Hematopoietic multipotent progenitor cell treated with erythropoietin and hydrocortisone succinate and interleukin-3 and kit ligand, for 17 days (in vitro differentiated cells): Measurements from ENCODE around the gene GDF9.
"Not testable (repeated sequence)": the region's sequence is repeated elsewhere in the genome, so short reads cannot be mapped to it uniquely, and the experiment has no call there.

Experiments used
- DNase-seq: peaks from one replicate; pipeline ENCODE4 v3.0.0-alpha.2; 2015; ENCODE audit warnings: low spot score

The GDF9 gene

GRCh38 chr5:132873119-132873929 is 7.1 kb upstream of the GDF9 start, which contains the start of gene LEAP2:
TSS of gene LEAP2 (plus strand) at chr5:132873668. CDS start at chr5:132873695, 27 bp downstream.
- no peak for DNase-seq

- no peak for DNase-seq
These were observed 6.5 kb upstream of the GDF9 start for GRCh38 chr5:132872788-132873118.

DNA sequence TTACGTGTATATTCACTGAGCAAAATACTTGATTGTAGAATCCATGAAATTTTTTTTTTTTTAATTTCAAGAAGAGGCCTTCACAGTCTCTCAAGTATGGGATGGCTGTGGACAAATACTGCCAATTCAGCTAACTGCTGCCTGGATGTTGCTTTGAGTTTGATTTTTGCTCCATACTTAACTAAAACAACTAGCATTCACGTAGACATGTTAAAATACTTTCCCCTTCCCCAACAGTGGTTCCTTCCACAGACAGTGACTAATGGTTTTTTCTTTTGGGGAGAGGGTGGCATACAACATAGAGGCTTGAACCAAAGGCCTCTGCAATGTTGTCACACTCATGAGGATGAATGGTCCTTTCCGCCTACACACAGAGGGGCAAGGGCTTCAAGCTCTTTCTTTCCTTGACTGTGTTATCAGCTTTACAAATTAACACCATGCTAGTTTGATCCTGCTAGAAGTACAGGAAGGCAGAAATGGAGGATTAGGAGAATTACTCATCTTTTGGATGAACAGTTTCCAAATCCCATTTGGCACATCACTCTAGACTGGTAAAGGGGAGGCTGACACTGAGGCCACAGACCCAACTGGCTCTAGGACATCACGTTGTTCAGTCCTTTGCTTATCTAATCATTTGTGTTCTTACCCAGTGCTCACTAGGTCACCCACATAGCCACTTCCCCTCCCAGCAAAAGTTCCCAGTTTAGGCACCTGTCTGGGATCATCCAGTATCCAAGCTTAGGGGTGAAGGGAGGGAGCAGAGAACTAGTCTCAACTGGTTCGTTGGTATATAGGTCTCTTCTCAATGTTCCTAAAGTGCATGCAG is 5.4 kb upstream of the GDF9 start:
- DNase-seq: no peak

DNA sequence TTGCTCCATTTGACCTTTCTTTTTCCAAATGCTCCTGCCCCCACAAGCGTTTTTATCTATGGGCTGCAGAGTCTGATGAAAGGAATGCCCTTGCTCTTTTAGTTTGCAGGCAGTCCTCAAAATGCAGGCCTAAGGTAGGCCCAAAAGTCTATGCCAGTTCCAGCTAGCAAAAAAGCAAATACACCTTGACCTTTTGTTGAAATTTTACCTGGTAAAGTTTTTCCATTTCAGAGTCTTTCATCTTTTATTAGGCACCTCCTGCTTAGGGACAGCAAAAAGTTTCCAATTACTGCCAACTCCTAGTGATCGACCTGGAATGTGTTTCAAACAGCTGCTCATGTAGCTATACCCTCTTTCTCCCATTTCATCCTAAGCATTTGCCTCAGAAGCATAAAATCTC is 4.5 kb upstream of the GDF9 start:
- no peak for DNase-seq

DNA sequence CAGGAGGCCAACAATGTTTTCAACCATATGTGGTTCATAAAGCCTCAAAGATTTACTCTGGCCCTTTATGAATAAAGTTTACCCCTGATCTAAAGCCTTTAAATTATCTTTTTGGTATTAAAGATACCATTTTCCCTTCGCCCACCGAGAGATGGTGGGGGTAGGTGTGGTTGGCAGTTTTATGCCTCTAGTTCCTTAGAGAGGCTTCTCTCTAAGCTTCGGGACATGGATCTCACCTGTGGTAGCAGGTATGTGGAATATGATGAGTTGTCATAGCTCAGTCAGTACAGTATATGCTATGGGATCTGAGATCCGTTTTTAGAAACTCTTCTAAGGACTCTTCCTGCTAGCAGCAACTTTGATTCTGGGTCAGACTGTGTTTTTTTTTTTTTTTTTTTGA is 2.5 kb upstream of the GDF9 start:
- no peak for DNase-seq

GRCh38 chr5:132867046-132867451 is 780 bp upstream of the GDF9 start:
- DNase-seq: no peak

GRCh38 chr5:132865668-132866341 is 464 bp downstream of the GDF9 start:
- DNase-seq: no peak

- DNase-seq: no peak
These were observed 5.5 kb downstream of the GDF9 start for GRCh38 chr5:132860742-132861141.

DNA sequence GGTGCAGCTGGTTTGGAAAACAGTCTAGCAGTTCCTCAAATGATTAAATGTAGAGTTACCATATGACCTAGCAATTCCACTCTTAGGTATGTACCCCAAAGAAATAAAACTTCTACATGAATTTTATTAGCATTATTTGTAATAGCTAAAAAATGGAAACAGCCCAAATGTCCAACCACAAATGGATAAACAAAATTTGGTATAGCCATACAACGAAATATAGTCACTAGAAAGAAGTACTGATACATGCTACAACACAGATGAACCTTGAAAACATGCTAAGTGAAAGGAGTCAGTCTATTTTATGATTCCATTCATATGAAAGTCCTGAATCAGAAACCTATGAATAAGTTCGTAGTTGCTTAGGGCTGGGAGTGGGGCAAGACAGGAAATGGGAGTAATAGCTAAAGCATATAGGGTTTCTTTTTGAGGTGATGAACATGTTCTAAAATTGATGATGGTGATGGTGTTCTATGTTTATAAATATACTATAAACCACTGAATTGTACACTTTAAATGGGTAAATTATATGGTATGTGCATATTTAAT is 6.3 kb downstream of the GDF9 start:
- DNase-seq: no peak

- no peak for DNase-seq
These were observed 10.3 kb downstream of the GDF9 start for GRCh38 chr5:132856011-132856410.

GRCh38 chr5:132854992-132855391 is 11.3 kb downstream of the GDF9 start:
- DNase-seq: not testable (repeated sequence)

GRCh38 chr5:132854301-132854700 is 12.0 kb downstream of the GDF9 start:
- no peak for DNase-seq

- DNase-seq: no peak
These were observed 12.5 kb downstream of the GDF9 start for GRCh38 chr5:132853790-132854189.

GRCh38 chr5:132853323-132853722 is 12.9 kb downstream of the GDF9 start:
- DNase-seq: no peak

DNA sequence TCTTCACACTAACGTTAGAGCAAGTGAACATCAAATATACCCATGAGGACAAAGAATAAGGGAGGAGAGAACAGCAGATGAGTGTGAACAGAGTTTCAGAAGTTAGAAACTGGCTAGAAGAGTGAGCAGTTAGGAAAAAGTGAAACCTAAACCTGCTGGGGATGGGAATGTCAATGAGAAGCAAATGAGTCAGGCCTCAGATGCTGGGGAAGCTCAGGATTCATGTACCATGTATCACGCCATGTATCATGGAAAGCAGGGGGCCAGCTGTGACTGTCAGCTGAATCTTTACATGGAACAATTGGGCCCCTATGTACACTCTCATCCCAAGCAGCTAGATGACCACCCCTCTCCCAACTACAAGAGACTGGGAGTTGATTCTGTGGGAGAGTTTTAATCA is 16.2 kb downstream of the GDF9 start:
- DNase-seq: no peak

DNA sequence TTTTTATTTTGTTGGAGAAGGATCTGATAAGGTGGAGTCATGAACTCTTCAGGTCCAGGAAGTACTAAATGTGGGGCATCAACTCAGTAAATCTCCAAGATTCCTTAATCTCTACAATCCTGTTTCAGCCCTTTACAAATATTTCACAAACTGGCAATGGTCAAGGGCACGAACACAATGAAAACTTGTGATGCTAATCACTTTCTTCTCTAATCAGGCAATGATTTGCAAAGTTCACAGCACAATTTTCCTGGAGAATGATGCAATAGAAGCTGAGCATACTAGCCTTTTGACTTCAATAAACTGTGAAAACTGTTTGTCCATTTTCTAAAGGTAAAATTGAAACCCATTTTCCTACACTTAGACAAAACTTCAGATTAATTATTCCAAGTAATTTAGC is 16.9 kb downstream of the GDF9 start:
- no peak for DNase-seq

DNA sequence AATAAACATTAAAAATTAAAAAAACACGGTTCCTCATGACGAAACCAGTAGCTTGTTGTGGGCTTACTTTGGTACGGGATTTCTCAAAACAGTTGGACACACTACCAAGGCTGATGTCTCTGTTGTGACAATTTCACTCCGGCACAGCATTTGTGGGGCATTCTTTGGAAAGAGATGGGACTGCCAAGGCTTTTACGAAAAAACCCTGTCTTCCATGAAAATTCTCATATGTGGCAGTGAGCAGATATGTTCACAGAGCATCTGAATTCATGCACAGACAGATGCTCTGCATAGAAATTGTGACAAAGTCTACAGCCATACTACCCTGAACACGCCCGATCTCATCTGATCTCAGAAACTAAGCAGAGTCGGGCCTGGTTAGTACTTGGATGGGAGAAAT is 18.0 kb downstream of the GDF9 start:
- no peak for DNase-seq

- DNase-seq: no peak
These were observed 25.0 kb downstream of the GDF9 start for GRCh38 chr5:132841305-132841704.

DNA sequence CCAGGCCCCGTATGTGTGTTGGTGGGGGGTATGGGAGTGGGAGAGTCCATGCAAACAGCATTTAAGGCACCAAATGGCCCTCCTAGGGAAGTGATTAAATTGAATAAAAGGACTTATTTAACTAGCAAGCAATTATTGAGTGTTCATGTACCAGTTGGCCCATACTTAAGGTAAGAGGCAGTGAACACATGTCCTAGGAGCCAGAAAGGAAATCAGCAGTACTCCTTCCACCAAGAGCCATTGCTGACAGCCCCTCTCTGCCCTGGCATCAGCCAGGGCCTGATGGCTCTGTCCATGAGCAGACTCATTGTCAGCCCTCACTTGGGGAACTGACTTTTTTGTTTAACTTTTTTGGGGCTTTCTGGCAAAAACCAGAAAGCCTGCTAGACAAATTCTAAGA is 25.4 kb downstream of the GDF9 start:
- no peak for DNase-seq

GRCh38 chr5:132840313-132840712 is 26.0 kb downstream of the GDF9 start:
- no peak for DNase-seq

DNA sequence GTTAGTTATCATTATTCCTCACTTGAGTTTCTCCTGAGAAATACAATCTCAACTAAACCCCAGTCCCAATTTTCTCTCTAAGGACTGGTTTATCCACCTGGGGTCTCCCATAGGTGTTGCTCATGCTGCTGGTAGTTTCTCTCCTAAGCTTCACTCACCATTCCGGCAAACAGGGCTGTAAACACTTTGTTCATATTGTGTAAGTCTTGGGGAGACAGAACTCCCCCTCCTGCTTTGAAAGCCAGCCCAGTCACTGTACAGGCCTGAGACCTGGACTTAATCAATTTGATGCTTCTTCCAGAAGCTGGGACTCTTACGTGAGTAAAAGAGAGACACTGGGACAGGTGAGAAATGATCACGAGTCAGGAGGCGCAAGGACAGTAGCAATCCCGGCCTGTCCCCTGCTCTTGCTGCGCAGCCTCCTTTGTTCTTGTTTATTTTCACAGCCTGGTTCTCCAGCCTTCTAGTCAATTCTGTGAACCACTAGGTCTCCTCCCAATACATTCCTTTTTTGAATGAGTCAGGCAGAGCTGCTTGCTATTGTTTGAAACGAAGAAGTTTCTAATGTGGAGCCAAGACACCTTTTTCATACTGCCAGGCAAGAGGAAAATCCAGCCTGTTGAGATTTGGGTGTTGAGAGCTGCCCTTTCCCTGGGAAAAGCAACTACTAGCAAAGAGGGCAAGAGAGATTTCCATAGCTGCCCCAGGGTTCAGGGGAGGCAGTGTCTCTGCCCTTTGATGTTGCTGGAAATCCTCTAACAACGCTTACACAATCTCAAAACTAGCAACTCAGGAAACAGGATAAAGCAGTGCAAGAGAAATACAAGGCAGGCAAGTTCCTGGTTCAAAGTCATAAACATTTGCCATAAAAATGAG is 26.6 kb downstream of the GDF9 start:
- DNase-seq: no peak
